K562 (cell line): Measurements from ENCODE around the gene COQ2. TPM values are rescaled to one million over a fixed set of nuclear protein-coding genes. Genes with fewer than 3 reads are reported as not detected.

Experiments
- BRF2 ChIP-seq: IDR thresholded peaks from 3 replicates; pipeline ENCODE4 v1.6.1; 2011; ENCODE audit warnings: borderline replicate concordance, mild to moderate bottlenecking; ENCODE audit not compliant: insufficient read length, insufficient read depth
- ESRRB ChIP-seq: fragments of 250-450 bp; sonication (Bioruptor Pico); IDR thresholded peaks from 2 replicates; pipeline ENCODE4 v1.5.0; 2020; ENCODE audit warnings: mild to moderate bottlenecking, moderate library complexity, borderline replicate concordance
- NFE2L1 ChIP-seq: fragments of 450-650 bp; IDR thresholded peaks from 2 replicates; pipeline ENCODE4 v1.6.1; 2016; ENCODE audit warnings: missing genetic modification characterization, low read depth, mild to moderate bottlenecking, missing compliant biosample characterization, moderate library complexity, borderline replicate concordance
- SMARCA5 ChIP-seq: fragments of 450-650 bp; IDR thresholded peaks from 2 replicates; pipeline ENCODE4 v1.6.1; 2016
- TFE3 ChIP-seq: fragments of 450-650 bp; formaldehyde crosslinking; IDR thresholded peaks from 2 replicates; pipeline ENCODE4 v1.4.0; 2020; ENCODE audit warnings: mild to moderate bottlenecking, mixed read lengths
- ZBTB49 ChIP-seq: sonication (generic); formaldehyde crosslinking; IDR thresholded peaks from 2 replicates; pipeline ENCODE4 v1.8.0; 2022; ENCODE audit warnings: missing genetic modification reagents, mild to moderate bottlenecking, borderline replicate concordance
- ZNF780A ChIP-seq: fragments of 250-450 bp; sonication (Bioruptor Pico); IDR thresholded peaks from 2 replicates; pipeline ENCODE4 v1.5.0; 2021; ENCODE audit warnings: mild to moderate bottlenecking
- polyA plus RNA-seq, 8 experiments: library from polyadenylated mRNA; depleted of rRNA in 4 of 8; stranded (reverse) in 5 of 8; unstranded in 3 of 8; fragments of >200 nt; fragmentation: Nextera tagmentation in 2 of 8; fragmentation: Illumina TruSeq in 1 of 8; extraction: Ambion mirVana in 2 of 8; extraction: Trizol in 1 of 8; gene quantifications; 2 replicates each; pipeline versions ENCODE4 v1.2.1 to v1.2.3, GENCODE V29; 2011 to 2014; ENCODE audit warnings: inconsistent platforms in 1 of 8, missing spikeins in 1 of 8
- total RNA-seq, 7 experiments: library from RNA; depleted of rRNA in 6 of 7; stranded (reverse); fragments of >200 nt in 6 of 7; fragmentation: Illumina TruSeq in 2 of 7; extraction: Trizol in 2 of 7; gene quantifications; 2 replicates each; pipeline versions ENCODE4 v1.2.1 to v1.2.3, GENCODE V29; 2011 to 2021; ENCODE audit warnings: low replicate concordance in 1 of 7

The COQ2 gene
- total and polyA plus RNA-seq, 9 of the 15 experiments (the other 6 are each of a cell fraction or from before 2014, with no cell fraction given) = 1.9 to 13.5 (median 11.8) TPM

GRCh38 chr4:83223781-83224180, 60.8 kb downstream of the COQ2 start (continued):
- TF ChIP-seq ZNF780A (no peak), ZBTB49 (no peak), ESRRB (CRISPR knock-in tag) (no peak), NFE2L1 (tag) (no peak), TFE3 (CRISPR knock-in tag) (no peak), SMARCA5 (no peak), BRF2 (no peak)
